SK-N-MC (cell line): ENCODE data around the gene B3GNT9.
"Not testable (repeated sequence)": the region's sequence is repeated elsewhere in the genome, so short reads cannot be mapped to it uniquely, and the experiment has no call there.

ENCODE experiments used
- DNase-seq: peaks from one replicate; pipeline ENCODE4 v3.0.0-alpha.2; 2011; ENCODE audit warnings: low read depth, low spot score
- H3K27ac ChIP-seq: fragments of 200-600 bp; sonication (generic); 2 replicates; pipeline ENCODE4 v1.5.1; 2016; ENCODE audit warnings: mixed run types
- H3K36me3 ChIP-seq: fragments of 200-600 bp; sonication (generic); 2 replicates; pipeline ENCODE4 v1.6.1; 2017; ENCODE audit warnings: antibody characterized with exemption, low read length, mixed read lengths; ENCODE audit not compliant: insufficient read depth
- H3K4me3 ChIP-seq: fragments of 200-600 bp; sonication (generic); 2 replicates; pipeline ENCODE4 v1.5.1; 2016
- H3K9ac ChIP-seq: fragments of 200-600 bp; sonication (generic); 2 replicates; pipeline ENCODE4 v1.8.0; 2017; ENCODE audit warnings: mixed run types, mixed read lengths; ENCODE audit not compliant: insufficient read length
- H3K9me3 ChIP-seq: fragments of 200-600 bp; sonication (generic); 2 replicates; pipeline ENCODE4 v1.6.1; 2017; ENCODE audit warnings: low read depth, mild to moderate bottlenecking, antibody characterized with exemption, low read length, moderate library complexity, mixed read lengths
- EZH2 ChIP-seq: fragments of 200-600 bp; sonication (generic); IDR thresholded peaks from one replicate; pipeline ENCODE4 v1.6.1; 2017; ENCODE audit warnings: antibody characterized with exemption
- FOXP2 ChIP-seq: optimal IDR thresholded peaks from 2 replicates; pipeline ENCODE3; 2011; ENCODE audit warnings: mild to moderate bottlenecking, moderate library complexity; ENCODE audit not compliant: insufficient read depth; ENCODE audit errors: extremely low read length, control extremely low read depth
- POLR2AphosphoS5 ChIP-seq: IDR thresholded peaks from 2 replicates; pipeline ENCODE4 v1.6.1; 2012; ENCODE audit warnings: mild to moderate bottlenecking, low read depth, low read length, borderline replicate concordance

B3GNT9 gene

DNA sequence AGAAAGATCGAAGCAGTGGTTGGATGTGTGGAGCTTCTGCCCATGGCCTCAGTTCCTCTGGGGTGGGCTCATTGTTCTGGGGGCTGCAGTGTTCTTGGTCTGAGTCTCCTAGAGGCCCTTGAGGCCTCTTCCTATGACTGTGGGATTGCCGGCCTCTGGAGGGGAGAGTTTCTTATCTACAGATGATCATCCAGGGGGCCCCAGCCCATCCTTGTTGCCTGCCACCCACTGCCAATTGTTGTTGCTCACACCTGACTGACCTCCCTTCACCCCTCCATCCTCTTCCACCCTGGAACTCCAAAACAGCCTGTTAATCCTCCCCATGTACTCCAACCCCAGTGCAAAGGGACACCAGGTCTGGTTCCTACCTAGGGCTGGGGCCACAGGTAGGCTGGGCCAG lies 5.9 kb downstream of the B3GNT9 start:
- DNase-seq = no peak
- TF ChIP-seq EZH2 = no peak
- no peak for TF ChIP-seq FOXP2
- no peak for TF ChIP-seq POLR2AphosphoS5
- no peak overlapping the region for H3K27ac ChIP-seq
- no peak overlapping the region for H3K9ac ChIP-seq
- peaks cover 10% of the 10 kb centered on the region; the same call in 1 of the 2 replicates for H3K36me3 ChIP-seq
- no peaks in the 10 kb centered on the region for H3K9me3 ChIP-seq
- no peak overlapping the region for H3K4me3 ChIP-seq

- no peak for TF ChIP-seq EZH2
- no peak overlapping the region for H3K9ac ChIP-seq
- no peak for DNase-seq
- H3K27ac ChIP-seq = no peak overlapping the region
- H3K9me3 ChIP-seq = no peaks in the 10 kb centered on the region
- peaks cover 10% of the 10 kb centered on the region; the same call in 1 of the 2 replicates for H3K36me3 ChIP-seq
- no peak overlapping the region for H3K4me3 ChIP-seq
Measured at GRCh38 chr16:67142342-67142741, 8.5 kb downstream of the B3GNT9 start.

DNA sequence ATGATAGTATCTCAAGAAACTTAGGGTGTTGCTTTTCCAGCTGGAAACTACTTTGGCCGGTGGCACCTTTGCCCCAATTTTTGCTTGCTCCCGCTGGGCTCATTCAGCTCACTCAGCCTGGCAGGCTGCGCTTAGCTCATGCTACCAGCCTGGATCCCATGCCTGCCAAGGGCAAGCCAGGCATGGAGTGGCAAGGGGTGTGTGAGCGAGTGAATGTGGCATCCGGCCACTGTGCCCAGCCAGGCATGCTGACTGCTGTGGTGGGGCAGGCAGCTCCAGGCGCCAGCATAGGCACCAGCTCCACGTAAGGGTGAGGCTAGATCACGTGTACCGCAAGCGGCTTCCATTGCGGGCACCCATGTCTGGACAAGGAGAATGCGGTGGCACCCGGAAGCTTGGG lies 9.4 kb downstream of the B3GNT9 start:
- DNase-seq = no peak
- no peak overlapping the region for H3K4me3 ChIP-seq
- no peak overlapping the region for H3K27ac ChIP-seq
- H3K9ac ChIP-seq = no peak overlapping the region
- H3K36me3 ChIP-seq = peaks cover 10% of the 10 kb centered on the region; the same call in 1 of the 2 replicates
- no peaks in the 10 kb centered on the region for H3K9me3 ChIP-seq
- TF ChIP-seq POLR2AphosphoS5 (no peak), EZH2 (no peak), FOXP2 (no peak)

GRCh38 chr16:67137605-67138004 lies 13.2 kb downstream of the B3GNT9 start:
- Histone ChIP-seq H3K36me3 (peaks cover 21% of the 10 kb centered on the region; the same call in 1 of the 2 replicates), H3K27ac (no peak overlapping the region), H3K9me3 (no peaks in the 10 kb centered on the region), H3K9ac (no peak overlapping the region), H3K4me3 (no peak overlapping the region)
- TF ChIP-seq POLR2AphosphoS5 (no peak), EZH2 (no peak)
- DNase-seq = no peak

- H3K9ac ChIP-seq = no peak overlapping the region
- H3K9me3 ChIP-seq = no peaks in the 10 kb centered on the region
- TF ChIP-seq EZH2 (no peak), POLR2AphosphoS5 (no peak), FOXP2 (no peak)
- no peak for DNase-seq
- H3K27ac ChIP-seq = no peak overlapping the region
- no peak overlapping the region for H3K4me3 ChIP-seq
- peaks cover 11% of the 10 kb centered on the region; the same call in 1 of the 2 replicates for H3K36me3 ChIP-seq
Measured at GRCh38 chr16:67129422-67129821, 21.4 kb downstream of the B3GNT9 start.

DNA sequence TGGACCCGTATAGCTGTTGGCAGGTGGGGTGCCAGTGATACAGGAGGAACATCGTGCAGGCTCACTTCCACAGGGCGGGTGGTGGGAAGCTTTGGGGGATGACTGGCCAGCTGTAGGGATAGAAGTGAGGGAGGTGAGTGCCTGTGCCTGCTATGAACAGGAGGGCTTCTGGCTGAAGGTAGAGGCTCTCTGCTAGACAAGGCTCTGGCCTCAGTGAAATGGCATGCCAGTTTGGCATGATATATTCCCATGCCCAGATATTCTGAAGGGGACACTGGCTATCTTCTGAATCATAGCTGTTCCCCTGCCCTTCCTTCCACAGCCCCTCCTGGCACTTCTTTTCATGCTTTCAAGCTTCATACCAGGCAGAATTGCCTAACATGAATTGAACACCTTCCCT lies 21.9 kb downstream of the B3GNT9 start:
- Histone ChIP-seq H3K36me3 (peaks cover 8% of the 10 kb centered on the region; the same call in 1 of the 2 replicates), H3K9me3 (no peaks in the 10 kb centered on the region), H3K9ac (no peak overlapping the region), H3K4me3 (no peak overlapping the region), H3K27ac (no peak overlapping the region)
- no peak for DNase-seq
- no peak for TF ChIP-seq POLR2AphosphoS5
- no peak for TF ChIP-seq FOXP2
- TF ChIP-seq EZH2 = no peak

GRCh38 chr16:67128417-67128816 lies 22.4 kb downstream of the B3GNT9 start:
- H3K9me3 ChIP-seq = no peaks in the 10 kb centered on the region
- TF ChIP-seq EZH2 (no peak), POLR2AphosphoS5 (no peak), FOXP2 (no peak)
- no peak for DNase-seq
- peaks cover 8% of the 10 kb centered on the region; the same call in 1 of the 2 replicates for H3K36me3 ChIP-seq
- H3K9ac ChIP-seq = no peak overlapping the region
- no peak overlapping the region for H3K27ac ChIP-seq
- H3K4me3 ChIP-seq = no peak overlapping the region

- not testable (repeated sequence) for H3K9me3 ChIP-seq, H3K9ac ChIP-seq, DNase-seq, H3K4me3 ChIP-seq, H3K27ac ChIP-seq, H3K36me3 ChIP-seq
Measured at GRCh38 chr16:67122799-67123198, 28.0 kb downstream of the B3GNT9 start.

DNA sequence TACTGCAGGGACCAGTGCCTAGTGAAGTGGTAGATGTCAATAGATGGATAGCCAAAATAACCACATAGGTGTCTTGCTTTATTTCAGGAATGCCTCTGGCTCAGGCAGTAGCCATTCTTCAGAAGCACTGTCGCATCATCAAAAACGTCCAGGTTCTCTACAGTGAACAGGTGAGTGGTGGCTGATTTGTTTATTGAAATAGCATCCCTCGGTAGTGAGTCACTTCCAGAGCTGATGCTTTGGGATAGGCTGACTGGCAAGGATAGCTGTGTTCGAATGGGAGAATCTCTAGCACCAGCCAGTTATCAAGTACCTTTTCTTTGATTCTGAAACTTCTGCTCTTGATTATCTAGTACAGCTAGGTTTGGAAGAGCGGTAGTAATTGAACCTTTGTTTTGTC lies 30.8 kb downstream of the B3GNT9 start:
- Histone ChIP-seq H3K4me3 (no peak overlapping the region), H3K9ac (no peak overlapping the region), H3K36me3 (peaks cover 3% of the 10 kb centered on the region; the same call in 1 of the 2 replicates), H3K9me3 (no peaks in the 10 kb centered on the region), H3K27ac (no peak overlapping the region)
- DNase-seq = no peak
- TF ChIP-seq FOXP2 (no peak), POLR2AphosphoS5 (no peak), EZH2 (no peak)
